Stimulated activated CD4-positive, alpha-beta T cell treated with anti-CD3 and anti-CD28 coated beads, TNF-alpha, amount 100 ng/mL, for 24 hours (primary cell): ENCODE measurements around the gene RAC3.
A peak's percentile ranks its signal among the peaks of the same experiment; 100 is the strongest.

Experiments
- DNase-seq, 3 experiments: peaks; one replicate each; pipeline ENCODE4 v3.0.0-alpha.2; 2020; ENCODE audit warnings: low read depth in 3 of 3

Gene RAC3

GRCh38 chr17:82041144-82041814 is 9.8 kb downstream of the RAC3 start:
- DNase-seq, result no peak

- no peak for DNase-seq
Observed at GRCh38 chr17:82042649-82043048, 11.2 kb downstream of the RAC3 start.

- DNase-seq, result no peak
Observed at GRCh38 chr17:82043507-82043906, 12.0 kb downstream of the RAC3 start.

GRCh38 chr17:82045936-82046484 is 14.5 kb downstream of the RAC3 start:
- DNase-seq, result no peak

- DNase-seq, result no peak
Observed at GRCh38 chr17:82046903-82047302, 15.4 kb downstream of the RAC3 start.

GRCh38 chr17:82047379-82047778 is 15.9 kb downstream of the RAC3 start:
- DNase-seq, result no peak

- no peak for DNase-seq
Observed at GRCh38 chr17:82047914-82048570, 16.6 kb downstream of the RAC3 start.

- DNase-seq, result no peak
Observed at GRCh38 chr17:82048571-82048971, 17.1 kb downstream of the RAC3 start.

GRCh38 chr17:82049106-82049505 is 17.6 kb downstream of the RAC3 start:
- DNase-seq, result no peak

GRCh38 chr17:82049521-82049971 is 18.1 kb downstream of the RAC3 start:
- DNase-seq, result no peak

GRCh38 chr17:82050152-82050760 is 18.8 kb downstream of the RAC3 start:
- no peak for DNase-seq

- DNase-seq, result no peak
Observed at GRCh38 chr17:82050761-82051641, 19.5 kb downstream of the RAC3 start.

- DNase-seq, result peak; percentile 72 to 85 (median 72)
Observed at GRCh38 chr17:82051776-82052637, 20.5 kb downstream of the RAC3 start, which contains the start of the genes GPS1 and RFNG. Gene GPS1, plus strand, starts transcription at chr17:82051898. Its CDS starts 34 bp downstream, at chr17:82051932. Gene RFNG, minus strand, starts transcription at chr17:82051811. Its CDS starts 45 bp downstream, at chr17:82051766.

GRCh38 chr17:82052638-82053059 is 21.2 kb downstream of the RAC3 start:
- DNase-seq, result no peak

GRCh38 chr17:82053130-82053529 is 21.7 kb downstream of the RAC3 start:
- DNase-seq, result no peak

- no peak for DNase-seq
Observed at GRCh38 chr17:82053556-82054263, 22.2 kb downstream of the RAC3 start.

GRCh38 chr17:82054351-82055022 is 23.0 kb downstream of the RAC3 start:
- no peak for DNase-seq

- DNase-seq, result no peak
Observed at GRCh38 chr17:82055023-82055964, 23.8 kb downstream of the RAC3 start.
